Endothelial cell of umbilical vein (primary cell): ENCODE data around the gene RAMACL. TPM values are rescaled to one million over a fixed set of nuclear protein-coding genes. Genes with fewer than 3 reads are reported as not detected.
"Not testable (repeated sequence)": the region's sequence is repeated elsewhere in the genome, so short reads cannot be mapped to it uniquely, and the experiment has no call there.

Experiments used
- BruUV-seq: library from RNA; stranded (reverse); fragments of 400-500 nt; replicated peaks from 2 replicates; lab custom pipeline; 2021; lab: Mats Ljungman, UMichigan
- CTCF ChIA-PET: fragments of 300-600, 350-600 bp; sonication (Branson Sonifier 250); formaldehyde crosslinking; loops from one replicate; lab custom pipeline; 2021; ENCODE audit warnings: antibody characterized with exemption, inconsistent platforms; lab: Charles Lee
- POLR2A ChIA-PET: fragments of 300-600, 350-600 bp; sonication (Branson Sonifier 250); formaldehyde crosslinking; loops from one replicate; lab custom pipeline; 2021; ENCODE audit warnings: antibody characterized with exemption, inconsistent platforms; lab: Charles Lee
- DNase-seq: peaks from one replicate; pipeline ENCODE4 v3.0.0-alpha.2; 2011; ENCODE audit warnings: low read depth, low spot score
- FAIRE-seq: peaks from 2 replicates; lab custom pipeline; 2011; peaks lifted over from hg19 to GRCh38; lab: Jason Lieb, UNC
- H2AFZ ChIP-seq: 2 replicates; pipeline ENCODE4 v1.6.0; 2012; ENCODE audit warnings: low read depth, low read length, control low read depth, inconsistent platforms
- H3K27ac ChIP-seq: 2 replicates; pipeline ENCODE4 v1.5.1; 2011; ENCODE audit warnings: low read depth, mild to moderate bottlenecking, control low read depth, low read length, moderate library complexity; ENCODE audit not compliant: insufficient read depth
- H3K27me3 ChIP-seq, 2 experiments: 2 replicates each; pipeline versions ENCODE4 v1.6.0 to v1.6.1; 2011; ENCODE audit warnings: low read length in 2 of 2, mixed read lengths in 1 of 2; ENCODE audit not compliant: control insufficient read depth in 2 of 2, insufficient read depth in 2 of 2
- H3K36me3 ChIP-seq, 2 experiments: 2 replicates in 1 of 2; 3 replicates in 1 of 2; pipeline ENCODE4 v1.5.1; 2011; ENCODE audit warnings: low read length in 2 of 2, mild to moderate bottlenecking in 1 of 2, moderate library complexity in 1 of 2; ENCODE audit not compliant: control insufficient read depth in 2 of 2, insufficient read depth in 2 of 2; ENCODE audit errors: extremely low read depth in 1 of 2
- H3K4me1 ChIP-seq: 3 replicates; pipeline ENCODE4 v1.5.1; 2011; ENCODE audit warnings: mild to moderate bottlenecking, low read length; ENCODE audit not compliant: control insufficient read depth, insufficient read depth; ENCODE audit errors: extremely low read depth
- H3K4me2 ChIP-seq: 2 replicates; pipeline ENCODE4 v1.6.1; 2011; ENCODE audit warnings: low read length, control low read depth, mixed read lengths; ENCODE audit not compliant: insufficient read depth
- H3K4me3 ChIP-seq, 3 experiments: fragments of 200-600 bp in 1 of 3; sonication (generic), shearing (Covaris generic) in 1 of 3; replicated peaks in 1 of 3; 2 replicates each; pipeline ENCODE4 v1.5.1; 2011 to 2016; ENCODE audit warnings: control low read depth in 3 of 3, low read length in 3 of 3, mild to moderate bottlenecking in 2 of 3, inconsistent platforms in 1 of 3, low read depth in 1 of 3, moderate library complexity in 1 of 3; ENCODE audit not compliant: insufficient read depth in 1 of 3
- H3K79me2 ChIP-seq: 2 replicates; pipeline ENCODE4 v1.6.0; 2012; ENCODE audit warnings: low read length, inconsistent platforms; ENCODE audit not compliant: control insufficient read depth, insufficient read depth
- H3K9ac ChIP-seq: replicated peaks from 2 replicates; pipeline ENCODE3; 2011; ENCODE audit warnings: low read length, control low read depth; ENCODE audit not compliant: insufficient read depth; ENCODE audit errors: extremely low read depth
- H3K9me1 ChIP-seq: replicated peaks from 3 replicates; pipeline ENCODE4 v1.6.0; 2011; ENCODE audit warnings: mild to moderate bottlenecking, low read length; ENCODE audit not compliant: control insufficient read depth, insufficient read depth; ENCODE audit errors: extremely low read depth
- H3K9me3 ChIP-seq: replicated peaks from 2 replicates; pipeline ENCODE4 v1.5.1; 2012; ENCODE audit warnings: low read length, inconsistent platforms; ENCODE audit not compliant: control insufficient read depth, insufficient read depth
- H4K20me1 ChIP-seq: replicated peaks from 2 replicates; pipeline ENCODE3; 2011; ENCODE audit warnings: mild to moderate bottlenecking, low read length; ENCODE audit not compliant: control insufficient read depth, insufficient read depth; ENCODE audit errors: extremely low read depth
- EZH2 ChIP-seq: IDR thresholded peaks from 2 replicates; pipeline ENCODE4 v1.6.1; 2012; ENCODE audit warnings: borderline replicate concordance, low read depth, mild to moderate bottlenecking, moderate library complexity, low read length, inconsistent platforms; ENCODE audit not compliant: severe bottlenecking
- FOS ChIP-seq: IDR thresholded peaks from 2 replicates; pipeline ENCODE4 v1.6.1; 2011; ENCODE audit warnings: mild to moderate bottlenecking, low read length, moderate library complexity, borderline replicate concordance; ENCODE audit not compliant: insufficient read depth
- GATA2 ChIP-seq: IDR thresholded peaks from 2 replicates; pipeline ENCODE4 v1.7.0; 2011; ENCODE audit warnings: low read depth, mild to moderate bottlenecking, moderate library complexity, mixed read lengths, low read length; ENCODE audit not compliant: insufficient read length, insufficient read depth
- JUN ChIP-seq: IDR thresholded peaks from 2 replicates; pipeline ENCODE4 v1.6.1; 2011; ENCODE audit warnings: borderline replicate concordance, low read depth; ENCODE audit not compliant: insufficient read length, insufficient read depth
- MYC ChIP-seq: IDR thresholded peaks from one replicate; pipeline ENCODE4 v1.6.1; 2011; ENCODE audit warnings: mild to moderate bottlenecking, low read depth, low read length
- POLR2A ChIP-seq: IDR thresholded peaks from 2 replicates; pipeline ENCODE4 v1.6.1; 2012; ENCODE audit warnings: low read depth, mild to moderate bottlenecking, control low read depth, low read length
- POLR2AphosphoS5 ChIP-seq: IDR thresholded peaks from 2 replicates; pipeline ENCODE4 v1.6.1; 2012; ENCODE audit warnings: low read depth, mild to moderate bottlenecking, control low read depth, low read length, moderate library complexity; ENCODE audit not compliant: insufficient read depth
- dilution Hi-C: fragments of 300-500 bp; cut with MboI; formaldehyde crosslinking; loops from one replicate; pipeline ENCODE4 v1.15.0; 2019; ENCODE audit warnings: low sequenced_read_pairs; ENCODE audit not compliant: extremely low pct_ligation_motif_present
- intact Hi-C: fragments of 100-400 bp; cut with micrococcal nuclease; formaldehyde crosslinking; loops from one replicate; pipeline ENCODE4 v1.10.0; 2022
- polyA plus RNA-seq, 4 experiments: library from polyadenylated mRNA; depleted of rRNA in 3 of 4; stranded (reverse) in 3 of 4; unstranded in 1 of 4; fragments of >200 nt; gene quantifications; 2 replicates each; pipeline versions ENCODE4 v1.2.1 to v1.2.3, GENCODE V29; 2011 to 2012; ENCODE audit warnings: missing spikeins in 1 of 4
- total RNA-seq: library from RNA; stranded (reverse); gene quantifications from 2 replicates; pipeline ENCODE4 v1.2.3, GENCODE V29; 2021
- TF ChIP-seq, protein P1 (sequence below): IDR thresholded peaks from 2 replicates; pipeline ENCODE4 v1.6.1; 2011; ENCODE audit not compliant: insufficient read depth, insufficient read length

The RAMACL gene
- total and polyA plus RNA-seq, 2 donors (not counting 3 experiments of a cell fraction or from before 2014, with no cell fraction given) = 0.17 to 5.3 TPM

GRCh38 chr6:166540631-166541331 lies 45.7 kb downstream of the RAMACL start:
- Histone ChIP-seq H3K27me3 (no peaks in the 10 kb centered on the region), H3K27ac (no peak overlapping the region), H3K4me2 (no peak overlapping the region), H3K79me2 (no peaks in the 10 kb centered on the region), H2AFZ (no peak overlapping the region), H4K20me1 (no peaks in the 10 kb centered on the region), H3K4me1 (peaks cover 9% of the 10 kb centered on the region), H3K9me1 (no peaks in the 10 kb centered on the region), H3K9ac (no peak overlapping the region), H3K9me3 (no peaks in the 10 kb centered on the region), H3K36me3 (peaks cover 3 to 14% of the 10 kb centered on the region in 2 experiments), H3K4me3 (no peak overlapping the region)
- dilution Hi-C loops = no loop called here
- no peak for TF ChIP-seq JUN
- no peak for TF ChIP-seq POLR2A
- no peak for TF ChIP-seq EZH2
- TF ChIP-seq POLR2AphosphoS5 = no peak
- no peak for TF ChIP-seq GATA2
- TF ChIP-seq, protein P1, sequence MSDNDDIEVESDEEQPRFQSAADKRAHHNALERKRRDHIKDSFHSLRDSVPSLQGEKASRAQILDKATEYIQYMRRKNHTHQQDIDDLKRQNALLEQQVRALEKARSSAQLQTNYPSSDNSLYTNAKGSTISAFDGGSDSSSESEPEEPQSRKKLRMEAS = no peak
- FAIRE-seq (no peak), DNase-seq (no peak)
- intact Hi-C loops = no loop called here
- POLR2A ChIA-PET = no interaction called here
- CTCF ChIA-PET = no interaction called here
- BruUV-seq = no TSS peak

- Histone ChIP-seq H3K4me1 (peaks cover 9% of the 10 kb centered on the region), H3K27me3 (no peaks in the 10 kb centered on the region), H2AFZ (no peak overlapping the region), H3K4me3 (no peak overlapping the region), H3K27ac (no peak overlapping the region), H3K36me3 (peaks cover 3 to 19% of the 10 kb centered on the region in 2 experiments), H3K4me2 (no peak overlapping the region), H3K9me1 (no peaks in the 10 kb centered on the region), H3K9ac (no peak overlapping the region), H3K79me2 (no peaks in the 10 kb centered on the region), H4K20me1 (no peaks in the 10 kb centered on the region), H3K9me3 (no peaks in the 10 kb centered on the region)
- dilution Hi-C loops = no loop called here
- TF ChIP-seq JUN (no peak), EZH2 (no peak), FOS (no peak), POLR2AphosphoS5 (no peak), MYC (no peak), GATA2 (no peak), POLR2A (no peak)
- TF ChIP-seq, protein P1 = no peak
- no TSS peak for BruUV-seq
- DNase-seq (no peak), FAIRE-seq (no peak)
- POLR2A ChIA-PET = no interaction called here
- CTCF ChIA-PET = no interaction called here
- intact Hi-C loops = no loop called here
These were observed 46.9 kb downstream of the RAMACL start for GRCh38 chr6:166539543-166539942.

DNA sequence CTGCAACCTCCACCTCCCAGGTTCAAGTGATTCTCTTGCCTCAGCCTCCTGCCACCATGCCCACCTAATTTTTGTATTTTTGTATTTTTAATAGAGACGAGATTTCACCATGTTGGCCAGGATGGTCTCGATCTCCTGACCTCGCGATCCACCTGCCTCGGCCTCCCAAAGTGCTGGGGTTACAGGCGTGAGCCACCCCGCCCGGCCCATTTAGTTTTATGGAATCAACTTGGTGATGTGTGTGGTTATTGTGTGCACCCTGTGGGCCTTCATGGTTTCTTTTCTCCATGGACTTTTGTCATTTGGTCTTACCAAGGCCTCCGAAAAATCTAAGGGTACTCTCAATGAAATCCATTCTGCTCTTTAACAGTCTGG lies 47.5 kb downstream of the RAMACL start:
- H4K20me1 ChIP-seq, H3K27me3 ChIP-seq, CTCF ChIA-PET, POLR2A ChIA-PET, H2AFZ ChIP-seq, DNase-seq, H3K4me2 ChIP-seq, H3K27ac ChIP-seq, H3K4me3 ChIP-seq, H3K4me1 ChIP-seq, H3K9ac ChIP-seq, H3K9me3 ChIP-seq, BruUV-seq, FAIRE-seq, H3K79me2 ChIP-seq, dilution Hi-C loops, H3K9me1 ChIP-seq, intact Hi-C loops: not testable (repeated sequence)
- peaks cover 3 to 19% of the 10 kb centered on the region in 2 experiments for H3K36me3 ChIP-seq
